Myocyte (in vitro differentiated cells): Measurements from ENCODE around the gene MEOX2. TPM values are rescaled to one million over a fixed set of nuclear protein-coding genes. Genes with fewer than 3 reads are reported as not detected.

Experiments
- DNase-seq: peaks from one replicate; pipeline ENCODE4 v3.0.0-alpha.2; 2012; ENCODE audit warnings: low read depth
- total RNA-seq: library from RNA; depleted of rRNA; stranded (reverse); fragments of >200 nt; gene quantifications from 2 replicates; pipeline ENCODE4 v1.2.3, GENCODE V29; 2014

Gene MEOX2
- total RNA-seq, 1 donor from 2014 or later = 2.1 TPM

- DNase-seq = no peak
Observed at GRCh38 chr7:15618275-15618674, 68.2 kb downstream of the MEOX2 start.

- no peak for DNase-seq
Observed at GRCh38 chr7:15612205-15612604, 74.3 kb downstream of the MEOX2 start.

GRCh38 chr7:15610503-15610902 lies 76.0 kb downstream of the MEOX2 start:
- DNase-seq = no peak

- DNase-seq = no peak
Observed at GRCh38 chr7:15609287-15609686, 77.2 kb downstream of the MEOX2 start.

DNA sequence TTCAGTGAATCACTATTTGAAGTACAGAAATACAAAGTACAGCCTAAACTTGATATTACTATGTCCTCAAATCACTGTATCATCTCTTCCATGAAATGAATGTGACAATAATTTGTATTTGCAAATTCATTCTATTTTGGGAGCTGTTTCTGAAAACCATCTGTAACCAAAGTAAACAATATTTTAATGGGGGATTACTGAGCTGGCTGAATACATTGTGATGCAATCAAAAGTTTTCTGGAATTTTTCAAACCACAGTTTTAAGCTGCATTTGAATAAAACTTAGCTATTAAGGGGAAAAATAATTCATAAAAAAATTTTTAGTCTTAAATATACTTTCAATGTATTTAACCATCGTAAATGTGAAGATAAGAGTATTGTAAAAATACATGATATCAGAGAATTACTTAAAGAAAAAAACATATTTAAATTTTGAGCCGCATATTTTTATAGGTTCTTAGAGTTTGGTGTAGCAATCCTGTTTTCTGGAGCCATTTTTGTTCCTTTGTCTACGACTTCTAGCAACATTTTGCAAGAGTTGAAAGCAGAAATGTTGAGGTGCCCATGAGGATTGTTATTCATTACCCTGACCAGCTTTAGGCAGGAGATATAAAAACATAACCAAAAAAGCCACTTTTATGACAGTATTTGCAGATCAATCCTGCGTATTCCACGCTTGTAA lies 78.8 kb downstream of the MEOX2 start:
- peak; percentile 50 for DNase-seq

DNA sequence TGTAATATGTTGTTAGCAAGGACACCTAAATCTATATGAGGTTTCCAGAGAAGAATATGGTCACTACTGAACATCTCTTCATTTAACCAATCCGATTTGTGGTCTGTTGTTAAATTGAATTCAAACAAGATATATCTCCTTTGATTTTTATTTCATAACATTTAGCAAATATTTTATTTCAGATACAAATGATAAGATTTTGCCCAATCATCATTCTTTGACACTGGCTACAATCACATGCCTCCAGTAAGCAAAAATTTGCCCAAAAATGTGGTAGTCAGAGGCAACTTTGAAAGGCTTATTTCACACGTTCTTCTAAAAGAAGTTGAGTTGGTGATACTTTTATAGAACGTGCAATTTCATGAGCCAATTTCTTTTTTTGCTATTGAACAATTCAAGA lies 79.9 kb downstream of the MEOX2 start:
- no peak for DNase-seq

DNA sequence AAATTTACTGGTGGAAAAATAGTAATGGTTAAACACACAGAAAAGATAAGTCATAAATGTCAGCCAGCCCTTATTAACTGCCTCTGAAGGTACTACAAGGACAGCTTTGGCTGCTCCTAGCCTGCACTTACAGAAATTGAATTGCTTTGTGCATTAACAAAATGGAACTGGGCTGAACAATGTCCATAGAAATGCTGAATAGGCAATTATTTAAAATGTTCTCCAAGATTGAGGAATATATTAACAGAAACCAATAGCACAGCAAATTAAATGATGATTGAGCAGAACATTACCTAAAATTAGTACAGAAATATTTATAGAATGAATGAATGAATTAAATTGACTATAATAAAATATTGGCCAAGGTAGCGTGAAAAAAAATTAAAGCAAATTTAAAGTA lies 82.3 kb downstream of the MEOX2 start:
- DNase-seq = no peak

- peak; percentile 68 for DNase-seq
Observed at GRCh38 chr7:15603124-15603523, 83.4 kb downstream of the MEOX2 start.

DNA sequence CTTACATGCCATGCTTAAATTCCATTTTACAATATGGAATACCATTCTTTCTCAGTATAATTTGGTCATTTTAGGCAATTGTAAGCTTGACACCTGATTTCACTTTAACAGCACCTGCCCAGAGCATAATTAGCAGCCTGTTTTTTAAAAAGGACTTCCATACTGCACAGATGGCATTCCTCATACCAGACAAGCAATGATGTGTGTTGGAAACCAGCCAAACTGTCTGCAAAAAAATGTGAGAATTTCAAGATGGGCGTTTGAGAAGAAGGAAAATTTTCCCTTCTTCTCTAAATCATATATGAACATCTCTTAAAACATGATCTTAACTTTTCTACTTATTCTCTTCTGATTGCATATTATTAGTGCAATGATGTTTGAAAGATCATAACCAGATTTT lies 84.2 kb downstream of the MEOX2 start:
- DNase-seq = peak; percentile 55

GRCh38 chr7:15601175-15601574 lies 85.3 kb downstream of the MEOX2 start:
- no peak for DNase-seq

DNA sequence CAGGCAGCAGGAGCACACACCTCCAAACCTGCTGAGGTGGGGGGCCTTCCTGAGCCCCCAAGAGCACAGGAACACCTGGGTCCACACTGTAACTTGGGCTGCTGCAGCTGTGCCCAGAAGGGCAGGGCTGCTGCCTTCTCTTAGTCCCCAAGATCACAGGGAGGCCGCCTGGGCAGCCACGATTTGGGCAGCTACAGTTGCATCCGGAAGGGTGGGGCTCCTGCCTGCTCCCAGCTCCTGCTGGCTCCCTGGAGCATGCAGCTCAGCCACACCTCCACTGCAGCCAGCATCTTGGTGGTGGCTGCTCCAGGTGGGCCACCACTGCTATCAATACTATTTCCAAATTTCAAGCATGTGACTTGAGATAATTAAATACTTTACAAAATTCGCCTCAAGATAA lies 86.2 kb downstream of the MEOX2 start:
- DNase-seq = no peak

- DNase-seq = no peak
Observed at GRCh38 chr7:15594461-15594860, 92.0 kb downstream of the MEOX2 start.

DNA sequence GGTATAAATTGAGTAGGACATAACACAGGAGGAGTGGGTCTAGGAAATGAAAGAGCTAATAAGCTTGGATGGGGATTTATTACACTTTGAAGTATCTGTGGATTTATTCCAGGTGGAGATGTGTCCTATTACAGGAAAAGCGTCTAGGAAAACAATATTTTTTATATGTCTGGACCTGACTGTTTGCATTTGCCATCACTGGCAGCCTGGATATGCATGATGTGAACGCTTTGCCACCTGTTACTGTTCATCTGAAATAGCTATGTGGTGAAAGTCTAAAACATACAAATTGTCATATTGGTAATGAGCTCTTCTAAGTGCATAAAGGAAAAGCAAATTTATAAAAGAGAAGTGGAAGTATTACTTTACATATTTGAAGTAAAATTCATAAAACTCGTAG lies 93.1 kb downstream of the MEOX2 start:
- peak; percentile 37 for DNase-seq

DNA sequence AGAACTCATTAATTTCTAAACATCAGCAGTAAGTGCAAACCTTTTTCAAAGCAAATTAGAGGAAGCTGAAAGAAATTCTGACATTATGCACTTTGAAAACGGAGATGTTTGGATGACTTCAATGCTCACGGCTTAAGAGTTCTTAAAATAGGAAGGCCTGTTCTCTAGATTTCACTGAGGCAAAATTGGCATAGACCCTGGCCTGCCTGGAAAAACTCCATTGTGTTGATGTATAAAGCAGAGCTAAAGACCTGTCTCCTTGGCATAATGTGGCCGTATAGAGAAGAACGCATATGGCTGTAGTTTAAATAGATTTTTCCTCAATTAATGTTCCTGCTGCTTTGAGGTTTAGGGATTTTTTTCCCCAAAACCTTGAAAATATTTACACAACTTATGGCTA lies 100.2 kb downstream of the MEOX2 start:
- no peak for DNase-seq

DNA sequence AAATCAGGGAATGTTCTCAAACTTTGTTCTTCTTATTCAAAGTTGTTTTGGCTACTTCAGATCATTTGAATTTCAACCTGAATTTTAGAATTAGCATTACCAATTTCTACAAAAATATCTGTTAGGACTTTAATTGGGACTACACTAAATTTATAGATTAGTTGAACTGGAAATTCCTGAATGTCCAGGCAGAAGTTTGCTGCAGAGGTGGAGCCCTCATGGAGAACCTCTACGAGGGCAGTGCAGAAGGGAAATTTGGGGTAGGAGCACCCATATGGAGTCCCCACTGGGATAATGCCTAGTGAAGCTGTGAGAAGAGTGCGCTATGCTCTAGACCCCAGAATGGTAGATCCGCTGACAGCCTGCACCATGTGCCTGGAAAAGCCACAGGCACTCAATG lies 101.9 kb downstream of the MEOX2 start:
- DNase-seq = no peak

DNA sequence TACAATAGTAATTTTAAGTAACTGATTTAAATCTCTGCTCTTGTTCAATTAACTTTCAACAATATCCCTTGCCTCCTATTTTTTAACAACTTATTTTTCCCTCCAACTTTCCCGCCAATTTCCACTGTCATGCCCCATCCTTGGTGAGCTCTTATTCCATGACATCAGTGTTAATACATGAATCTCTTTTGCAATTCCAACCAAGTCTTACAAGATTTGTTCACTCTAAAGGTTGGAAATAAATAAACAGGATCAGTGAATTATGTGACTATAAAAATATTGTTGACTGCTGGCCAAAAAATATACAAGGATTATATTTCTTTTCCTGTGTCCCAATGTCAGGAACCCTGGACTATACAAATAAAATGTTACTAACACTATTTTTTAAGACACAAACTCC lies 103.7 kb downstream of the MEOX2 start:
- peak; percentile 44 for DNase-seq

DNA sequence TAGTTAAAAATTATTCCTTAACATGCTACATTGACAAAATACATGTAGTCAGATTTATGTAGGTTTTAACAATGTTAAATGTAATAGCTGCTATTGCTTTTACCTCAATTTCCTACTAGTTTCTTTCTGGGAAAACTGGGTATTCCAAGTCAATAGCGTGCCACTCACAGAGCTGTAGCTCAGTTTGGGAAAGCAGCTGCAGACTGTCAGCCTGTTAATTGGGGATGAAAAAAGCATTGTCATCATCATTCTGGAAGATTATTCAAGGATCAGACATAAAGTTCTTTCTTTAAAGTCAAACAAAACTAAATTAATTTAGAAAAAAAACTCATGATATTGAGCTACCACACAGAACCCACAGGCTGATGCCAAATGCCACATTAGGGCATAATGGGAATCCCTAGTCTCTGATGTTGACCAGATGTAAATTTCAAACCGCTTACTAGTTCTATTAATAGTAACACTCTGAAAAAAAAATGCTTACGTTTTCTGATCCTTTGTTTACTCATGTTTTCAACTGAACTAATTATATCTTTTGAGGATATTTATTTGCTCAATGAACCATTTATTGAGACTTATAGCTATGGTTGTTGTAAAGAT lies 105.0 kb downstream of the MEOX2 start:
- peak; percentile 36 for DNase-seq

DNA sequence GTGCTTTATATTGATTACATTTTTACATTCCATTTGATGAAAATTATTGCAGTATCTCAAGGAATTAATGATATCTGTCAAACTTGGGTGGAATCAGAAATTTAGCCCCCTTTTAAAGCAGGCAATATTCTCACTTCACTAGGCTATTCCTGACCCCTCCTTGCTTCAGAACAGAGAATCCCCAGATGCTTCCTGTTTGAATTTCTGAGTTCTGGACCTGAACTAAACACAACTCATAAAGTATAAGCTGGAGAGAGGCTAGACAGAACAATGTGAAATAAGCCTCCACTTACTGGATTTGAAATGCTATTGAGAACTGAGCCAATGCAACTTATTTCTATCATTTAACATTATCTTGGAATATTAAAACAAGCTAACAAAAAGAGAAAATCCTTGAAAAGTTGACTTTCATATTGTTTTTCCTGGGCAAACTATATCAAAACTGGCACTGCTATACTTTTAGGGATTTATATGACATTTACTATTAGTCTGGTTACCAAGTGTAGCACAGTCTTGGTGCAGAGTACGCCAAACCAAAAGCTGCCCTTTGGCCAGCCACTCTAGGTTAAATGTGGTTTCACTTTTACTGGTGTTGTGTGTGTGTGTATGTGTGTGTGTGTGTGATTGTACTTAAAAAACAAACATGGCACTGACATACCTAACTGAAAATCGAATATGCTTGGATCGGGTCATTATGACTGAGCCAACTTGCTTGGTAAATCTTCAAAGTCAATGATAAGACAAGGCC lies 105.7 kb downstream of the MEOX2 start:
- DNase-seq = no peak

DNA sequence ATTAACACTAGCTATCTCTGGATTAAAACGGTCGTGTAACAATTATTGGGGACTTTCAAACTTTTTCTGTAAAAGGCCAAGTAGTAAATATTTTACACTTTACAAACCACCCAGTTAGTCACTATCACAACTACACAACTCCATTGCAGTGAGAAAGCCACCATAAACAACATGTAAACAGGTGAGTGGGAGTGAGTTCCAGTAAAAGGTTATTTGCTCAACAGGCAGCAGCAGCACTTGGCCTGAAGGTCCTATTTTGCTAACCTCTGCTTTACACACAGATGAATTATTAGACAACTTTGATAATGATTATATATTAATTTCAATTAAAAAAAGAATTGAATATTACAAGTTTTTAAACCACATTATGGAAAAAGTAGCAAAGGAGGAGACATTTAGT lies 108.9 kb downstream of the MEOX2 start:
- no peak for DNase-seq

GRCh38 chr7:15571301-15571878 lies 115.1 kb downstream of the MEOX2 start:
- no peak for DNase-seq

- no peak for DNase-seq
Observed at GRCh38 chr7:15567652-15568051, 118.8 kb downstream of the MEOX2 start.

- no peak for DNase-seq
Observed at GRCh38 chr7:15567036-15567435, 119.4 kb downstream of the MEOX2 start.
